HCT116 (cell line): ENCODE results near the gene SNX19. TPM values are rescaled to one million over a fixed set of nuclear protein-coding genes. Genes with fewer than 3 reads are reported as not detected.

Experiments used
- ATAC-seq: fragments of 200-7000 bp; cut with Tn5 transposase; 2 replicates; pipeline ENCODE4 v1.9.1; 2020; ENCODE audit warnings: mild to moderate bottlenecking, moderate library complexity
- BruUV-seq: library from RNA; stranded (reverse); fragments of 400-500 nt; replicated peaks from 2 replicates; lab custom pipeline; 2021; lab: Mats Ljungman, UMichigan
- CTCF ChIA-PET: fragments of 300-600 bp; sonication (Branson Sonifier 250); formaldehyde crosslinking; loops from one replicate; lab custom pipeline; 2021; ENCODE audit warnings: antibody characterized with exemption; lab: Charles Lee
- POLR2A ChIA-PET: fragments of 300-600, 350-600 bp; sonication (Branson Sonifier 250); formaldehyde crosslinking; loops from one replicate; lab custom pipeline; 2021; ENCODE audit warnings: antibody characterized with exemption; lab: Charles Lee
- RAD21 ChIA-PET, 2 experiments: fragments of 300-600 bp; sonication (Branson Sonifier 250); formaldehyde crosslinking; loops; one replicate each; lab custom pipeline; 2023; ENCODE audit warnings: low total read pairs in 2 of 2; ENCODE audit not compliant: uncharacterized antibody in 2 of 2, unreplicated experiment in 2 of 2, low non-redundant PET in 1 of 2; lab: Charles Lee
- DNase-seq: peaks from one replicate; pipeline ENCODE4 v3.0.0-alpha.2; 2010; ENCODE audit warnings: low read depth, low spot score
- H2AFZ ChIP-seq: fragments of 200-600 bp; shearing (Covaris generic), sonication (generic); 2 replicates; pipeline ENCODE4 v1.6.1; 2017; ENCODE audit warnings: low read depth, mixed run types, mixed read lengths, antibody characterized with exemption, low read length; ENCODE audit not compliant: poor library complexity, severe bottlenecking
- H3K27ac ChIP-seq: 2 replicates; pipeline ENCODE4 v1.5.1; 2012; ENCODE audit warnings: low read depth, low read length
- H3K27me3 ChIP-seq: fragments of 200-600 bp; sonication (generic); 2 replicates; pipeline ENCODE4 v1.6.1; 2016; ENCODE audit warnings: mixed run types, low read length, mixed read lengths; ENCODE audit not compliant: insufficient read depth
- H3K36me3 ChIP-seq, 2 experiments: fragments of 200-500 bp in 1 of 2; fragments of 200-600 bp in 1 of 2; sonication (Bioruptor generic) in 1 of 2; sonication (generic) in 1 of 2; 2 replicates each; pipeline versions ENCODE4 v1.5.1 to v1.6.1; 2014 to 2016; ENCODE audit warnings: low read length in 2 of 2, inconsistent platforms in 1 of 2, mixed read lengths in 1 of 2, mixed run types in 1 of 2; ENCODE audit not compliant: insufficient read depth in 2 of 2, control insufficient read depth in 1 of 2
- H3K4me1 ChIP-seq, 2 experiments: fragments of 200-600 bp in 1 of 2; sonication (generic) in 1 of 2; 2 replicates each; pipeline versions ENCODE4 v1.5.1 to v1.6.1; 2012 to 2017; ENCODE audit warnings: low read length in 2 of 2, inconsistent platforms in 1 of 2, mild to moderate bottlenecking in 1 of 2, mixed read lengths in 1 of 2, mixed run types in 1 of 2, moderate library complexity in 1 of 2; ENCODE audit not compliant: insufficient read depth in 2 of 2, control insufficient read depth in 1 of 2
- H3K4me2 ChIP-seq: fragments of 200-600 bp; sonication (generic); 2 replicates; pipeline ENCODE4 v1.6.1; 2017; ENCODE audit warnings: mixed run types, low read length, mixed read lengths
- H3K4me3 ChIP-seq, 2 experiments: fragments of 200-600 bp in 1 of 2; sonication (generic) in 1 of 2; replicated peaks in 1 of 2; 2 replicates each; pipeline ENCODE4 v1.5.1; 2011 to 2016; ENCODE audit warnings: low read length in 2 of 2, control low read depth in 1 of 2, low read depth in 1 of 2, mild to moderate bottlenecking in 1 of 2, mixed read lengths in 1 of 2, mixed run types in 1 of 2
- H3K79me2 ChIP-seq: fragments of 200-600 bp; sonication (generic); 2 replicates; pipeline ENCODE4 v1.6.1; 2017; ENCODE audit warnings: mild to moderate bottlenecking, mixed run types, low read length, moderate library complexity, mixed read lengths; ENCODE audit not compliant: insufficient read depth
- H3K9ac ChIP-seq: fragments of 200-600 bp; sonication (generic); 2 replicates; pipeline ENCODE4 v1.6.1; 2016; ENCODE audit warnings: low read length, mixed read lengths
- H3K9me2 ChIP-seq: fragments of 200-600 bp; sonication (generic), shearing (Covaris generic); 2 replicates; pipeline ENCODE4 v1.6.1; 2017; ENCODE audit warnings: mixed run types, mild to moderate bottlenecking, moderate library complexity; ENCODE audit not compliant: insufficient read depth
- H3K9me3 ChIP-seq, 2 experiments: fragments of 200-500 bp in 1 of 2; fragments of 200-600 bp in 1 of 2; sonication (Bioruptor generic) in 1 of 2; sonication (generic) in 1 of 2; 2 replicates each; pipeline ENCODE4 v1.6.1; 2014 to 2017; ENCODE audit warnings: low read length in 2 of 2, mixed read lengths in 2 of 2, inconsistent platforms in 1 of 2, low read depth in 1 of 2, mild to moderate bottlenecking in 1 of 2, mixed run types in 1 of 2, moderate library complexity in 1 of 2; ENCODE audit not compliant: control insufficient read depth in 1 of 2, insufficient read depth in 1 of 2
- H4K20me1 ChIP-seq: fragments of 200-600 bp; sonication (generic), shearing (Covaris generic); 2 replicates; pipeline ENCODE4 v1.6.1; 2017; ENCODE audit warnings: mixed run types, mild to moderate bottlenecking, moderate library complexity; ENCODE audit not compliant: insufficient read depth
- CEBPB ChIP-seq: IDR thresholded peaks from 2 replicates; pipeline ENCODE4 v1.6.1; 2012; ENCODE audit warnings: low read depth
- ELF1 ChIP-seq: IDR thresholded peaks from 2 replicates; pipeline ENCODE4 v1.6.1; 2012; ENCODE audit warnings: low read depth, borderline replicate concordance
- EZH2 ChIP-seq: fragments of 200-600 bp; sonication (generic); IDR thresholded peaks from 2 replicates; pipeline ENCODE4 v1.6.1; 2017; ENCODE audit warnings: antibody characterized with exemption, mixed run types
- EZH2phosphoT487 ChIP-seq: fragments of 200-600 bp; IDR thresholded peaks from 2 replicates; pipeline ENCODE4 v1.6.1; 2018; ENCODE audit warnings: antibody characterized with exemption, borderline replicate concordance
- FOSL1 ChIP-seq: IDR thresholded peaks from 2 replicates; pipeline ENCODE4 v1.6.1; 2012; ENCODE audit warnings: low read depth
- POLR2A ChIP-seq: IDR thresholded peaks from 2 replicates; pipeline ENCODE4 v1.7.0; 2011; ENCODE audit warnings: borderline replicate concordance; ENCODE audit not compliant: insufficient read depth, insufficient read length; ENCODE audit errors: extremely low read depth
- RAD21 ChIP-seq: IDR thresholded peaks from 2 replicates; pipeline ENCODE4 v1.6.1; 2012; ENCODE audit warnings: low read depth, mild to moderate bottlenecking
- SIN3A ChIP-seq: IDR thresholded peaks from 2 replicates; pipeline ENCODE4 v1.6.1; 2012; ENCODE audit warnings: low read depth
- ZFX ChIP-seq: fragments of 450-650 bp; IDR thresholded peaks from 2 replicates; pipeline ENCODE4 v1.6.1; 2017
- ZNF274 ChIP-seq: fragments of 200-500 bp; sonication (Bioruptor generic); IDR thresholded peaks from 2 replicates; pipeline ENCODE4 v1.6.1; 2014; ENCODE audit warnings: mild to moderate bottlenecking, low read depth, low read length, inconsistent platforms
- intact Hi-C: fragments of 100-400 bp; cut with micrococcal nuclease; formaldehyde crosslinking; loops from 2 replicates; pipeline ENCODE4 v1.10.0; 2022
- total RNA-seq: library from RNA; stranded (reverse); gene quantifications from one replicate; pipeline ENCODE4 v1.2.1, GENCODE V29; 2021; ENCODE audit not compliant: unreplicated experiment
- TF ChIP-seq, protein P1 (sequence below): IDR thresholded peaks from 2 replicates; pipeline ENCODE4 v1.6.1; 2012
- TF ChIP-seq, protein P2 (sequence below): IDR thresholded peaks from 2 replicates; pipeline ENCODE4 v1.6.1; 2012; ENCODE audit warnings: low read depth
- TF ChIP-seq, protein P3 (sequence below): IDR thresholded peaks from 2 replicates; pipeline ENCODE4 v1.6.1; 2012

SNX19 gene
- total RNA-seq, 1 experiment from 2014 or later, result 25.2 TPM

DNA sequence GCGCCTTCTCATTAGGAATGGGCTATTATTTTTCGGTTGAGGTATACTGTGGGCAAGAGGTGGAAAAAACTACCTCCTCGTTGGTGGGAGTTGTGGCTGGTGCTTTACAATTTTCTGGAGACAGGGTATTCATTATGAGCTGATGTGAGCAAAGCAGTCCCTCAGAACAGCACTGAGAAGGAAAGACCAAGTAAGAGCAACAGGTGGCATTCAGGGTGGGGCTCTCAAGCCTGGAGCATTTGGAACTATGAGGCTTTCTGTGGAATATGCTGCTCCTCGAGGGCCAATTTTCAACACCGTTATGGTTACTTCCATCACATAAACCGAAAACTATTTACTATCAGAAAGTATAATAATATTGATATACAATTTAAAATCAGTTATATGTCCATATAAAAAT lies 3.7 kb downstream of the SNX19 start (continued):
- no peak for TF ChIP-seq RAD21
- no peak for TF ChIP-seq CEBPB
- no peak for TF ChIP-seq ZNF274
- TF ChIP-seq FOSL1, result no peak
- TF ChIP-seq ZFX, result no peak
- TF ChIP-seq SIN3A, result no peak
- TF ChIP-seq, all 23 proteins: peak for 0

DNA sequence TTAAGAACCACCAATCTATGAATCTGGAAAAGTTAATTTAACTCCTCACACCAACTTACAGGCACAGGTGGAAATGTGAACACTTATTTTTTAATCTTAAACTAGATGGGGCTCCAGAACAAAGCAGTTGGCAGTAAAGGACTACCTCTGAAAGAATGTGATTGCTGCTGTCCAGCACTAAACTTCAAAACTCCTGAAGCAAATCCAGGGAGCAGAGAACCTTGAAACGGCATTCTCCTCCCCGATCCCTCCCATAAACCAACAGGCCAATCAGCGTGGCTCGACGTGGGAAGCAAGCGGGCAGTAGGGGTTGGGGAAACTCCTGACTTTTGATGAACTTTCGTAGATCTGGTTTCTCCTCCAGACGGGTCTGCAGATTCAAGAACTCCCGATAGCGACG lies 5.0 kb downstream of the SNX19 start:
- intact Hi-C loops, result no loop called here
- Histone ChIP-seq H3K27ac (no peak overlapping the region), H3K27me3 (no peaks in the 10 kb centered on the region), H4K20me1 (no peaks in the 10 kb centered on the region), H3K4me1 (peaks cover 5 to 7% of the 10 kb centered on the region in 2 experiments), H3K9me2 (no peaks in the 10 kb centered on the region), H3K4me3 (no peak overlapping the region), H3K36me3 (peaks cover 0 to 15% of the 10 kb centered on the region in 2 experiments; a peak in 3 of 4 replicates), H2AFZ (no peak overlapping the region), H3K4me2 (no peak overlapping the region), H3K9me3 (no peaks in the 10 kb centered on the region), H3K79me2 (peaks cover 34% of the 10 kb centered on the region), H3K9ac (no peak overlapping the region)
- TF ChIP-seq ZFX (no peak), POLR2A (no peak), EZH2phosphoT487 (no peak), ELF1 (no peak), ZNF274 (no peak), EZH2 (no peak)
- TF ChIP-seq, protein P1, sequence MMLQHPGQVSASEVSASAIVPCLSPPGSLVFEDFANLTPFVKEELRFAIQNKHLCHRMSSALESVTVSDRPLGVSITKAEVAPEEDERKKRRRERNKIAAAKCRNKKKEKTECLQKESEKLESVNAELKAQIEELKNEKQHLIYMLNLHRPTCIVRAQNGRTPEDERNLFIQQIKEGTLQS, result no peak
- TF ChIP-seq, protein P2, sequence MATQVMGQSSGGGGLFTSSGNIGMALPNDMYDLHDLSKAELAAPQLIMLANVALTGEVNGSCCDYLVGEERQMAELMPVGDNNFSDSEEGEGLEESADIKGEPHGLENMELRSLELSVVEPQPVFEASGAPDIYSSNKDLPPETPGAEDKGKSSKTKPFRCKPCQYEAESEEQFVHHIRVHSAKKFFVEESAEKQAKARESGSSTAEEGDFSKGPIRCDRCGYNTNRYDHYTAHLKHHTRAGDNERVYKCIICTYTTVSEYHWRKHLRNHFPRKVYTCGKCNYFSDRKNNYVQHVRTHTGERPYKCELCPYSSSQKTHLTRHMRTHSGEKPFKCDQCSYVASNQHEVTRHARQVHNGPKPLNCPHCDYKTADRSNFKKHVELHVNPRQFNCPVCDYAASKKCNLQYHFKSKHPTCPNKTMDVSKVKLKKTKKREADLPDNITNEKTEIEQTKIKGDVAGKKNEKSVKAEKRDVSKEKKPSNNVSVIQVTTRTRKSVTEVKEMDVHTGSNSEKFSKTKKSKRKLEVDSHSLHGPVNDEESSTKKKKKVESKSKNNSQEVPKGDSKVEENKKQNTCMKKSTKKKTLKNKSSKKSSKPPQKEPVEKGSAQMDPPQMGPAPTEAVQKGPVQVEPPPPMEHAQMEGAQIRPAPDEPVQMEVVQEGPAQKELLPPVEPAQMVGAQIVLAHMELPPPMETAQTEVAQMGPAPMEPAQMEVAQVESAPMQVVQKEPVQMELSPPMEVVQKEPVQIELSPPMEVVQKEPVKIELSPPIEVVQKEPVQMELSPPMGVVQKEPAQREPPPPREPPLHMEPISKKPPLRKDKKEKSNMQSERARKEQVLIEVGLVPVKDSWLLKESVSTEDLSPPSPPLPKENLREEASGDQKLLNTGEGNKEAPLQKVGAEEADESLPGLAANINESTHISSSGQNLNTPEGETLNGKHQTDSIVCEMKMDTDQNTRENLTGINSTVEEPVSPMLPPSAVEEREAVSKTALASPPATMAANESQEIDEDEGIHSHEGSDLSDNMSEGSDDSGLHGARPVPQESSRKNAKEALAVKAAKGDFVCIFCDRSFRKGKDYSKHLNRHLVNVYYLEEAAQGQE, result no peak
- TF ChIP-seq, protein P3, sequence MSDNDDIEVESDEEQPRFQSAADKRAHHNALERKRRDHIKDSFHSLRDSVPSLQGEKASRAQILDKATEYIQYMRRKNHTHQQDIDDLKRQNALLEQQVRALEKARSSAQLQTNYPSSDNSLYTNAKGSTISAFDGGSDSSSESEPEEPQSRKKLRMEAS, result no peak
- no TSS peak for BruUV-seq
- CTCF ChIA-PET, result interaction anchor here (1.1 kb wide), 1 partner anchor 17 kb away, joined by 3 read pairs; no protein-coding TSS in a partner anchor
- RAD21 ChIA-PET, result no interaction called here
- DNase-seq, result no peak
- POLR2A ChIA-PET, result no interaction called here
- ATAC-seq, result no peak
